ENCODE results near the gene MESP2. TPM values are rescaled to one million over a fixed set of nuclear protein-coding genes. Genes with fewer than 3 reads are reported as not detected.

The MESP2 gene
- total and polyA plus RNA-seq, 9 donors, result 0.19 TPM; not detected in 8

DNA sequence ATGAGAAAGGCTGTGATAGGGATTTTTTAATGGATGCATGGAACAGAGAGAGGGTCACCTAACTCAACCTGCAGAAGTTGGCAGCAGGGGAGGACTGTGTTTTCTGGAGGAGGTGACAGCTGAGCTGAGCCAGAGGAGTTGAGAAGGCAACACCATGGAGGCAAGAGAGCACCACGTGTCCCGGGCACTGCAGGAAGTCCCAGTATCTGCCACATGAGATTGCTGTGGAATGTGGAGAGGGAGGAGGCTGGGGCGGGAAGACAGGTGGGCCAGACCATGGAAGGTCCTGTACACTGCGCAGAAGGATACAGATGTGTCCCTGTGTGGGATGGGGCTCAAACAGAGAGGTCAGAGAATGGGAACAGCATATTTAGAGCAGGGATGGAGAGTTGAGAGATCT is 40.4 kb upstream of the MESP2 start:
- Histone ChIP-seq H3K36me3 (no peaks in the 10 kb centered on the region), H3K27ac (no peak overlapping the region), H3K27me3 (no peaks in the 10 kb centered on the region), H3K9me3 (no peaks in the 10 kb centered on the region), H3K4me1 (ENCODE audit: insufficient read depth) (peaks cover 7% of the 10 kb centered on the region), H3K4me3 (no peak overlapping the region)
- DNase-seq, result no peak
- WGBS, 3 donors, result 52 to 64% (median 62%) methylated on average over 4 of the region's 4 CpGs
- TF ChIP-seq, protein P1, sequence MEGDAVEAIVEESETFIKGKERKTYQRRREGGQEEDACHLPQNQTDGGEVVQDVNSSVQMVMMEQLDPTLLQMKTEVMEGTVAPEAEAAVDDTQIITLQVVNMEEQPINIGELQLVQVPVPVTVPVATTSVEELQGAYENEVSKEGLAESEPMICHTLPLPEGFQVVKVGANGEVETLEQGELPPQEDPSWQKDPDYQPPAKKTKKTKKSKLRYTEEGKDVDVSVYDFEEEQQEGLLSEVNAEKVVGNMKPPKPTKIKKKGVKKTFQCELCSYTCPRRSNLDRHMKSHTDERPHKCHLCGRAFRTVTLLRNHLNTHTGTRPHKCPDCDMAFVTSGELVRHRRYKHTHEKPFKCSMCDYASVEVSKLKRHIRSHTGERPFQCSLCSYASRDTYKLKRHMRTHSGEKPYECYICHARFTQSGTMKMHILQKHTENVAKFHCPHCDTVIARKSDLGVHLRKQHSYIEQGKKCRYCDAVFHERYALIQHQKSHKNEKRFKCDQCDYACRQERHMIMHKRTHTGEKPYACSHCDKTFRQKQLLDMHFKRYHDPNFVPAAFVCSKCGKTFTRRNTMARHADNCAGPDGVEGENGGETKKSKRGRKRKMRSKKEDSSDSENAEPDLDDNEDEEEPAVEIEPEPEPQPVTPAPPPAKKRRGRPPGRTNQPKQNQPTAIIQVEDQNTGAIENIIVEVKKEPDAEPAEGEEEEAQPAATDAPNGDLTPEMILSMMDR (IDR thresholded peaks at IDR 0.05), result no peak
- TF ChIP-seq EP300 (IDR thresholded peaks at IDR 0.05), result no peak
- no peak for TF ChIP-seq POLR2A (IDR thresholded peaks at IDR 0.05)
- intact Hi-C loops (cut with DNase I), result no loop called here

DNA sequence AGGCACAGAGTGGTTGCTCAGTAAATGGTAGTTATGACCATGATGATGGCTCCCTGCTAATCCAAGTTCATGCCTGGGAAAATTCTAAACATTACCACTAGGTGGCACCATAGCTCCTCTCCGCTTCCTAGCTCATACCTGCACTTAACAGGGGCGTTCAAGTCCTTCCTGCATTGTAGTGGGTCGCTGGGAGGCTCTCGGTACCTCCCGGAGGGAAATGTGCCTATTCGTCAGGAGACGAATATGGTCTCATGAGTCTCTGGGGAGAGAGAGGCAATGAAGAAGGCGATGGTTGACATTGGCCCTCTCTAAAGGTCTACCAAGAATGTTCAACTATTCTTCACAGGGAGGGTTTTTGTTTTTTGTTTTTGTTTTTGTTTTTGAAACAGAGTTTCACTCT is 36.0 kb upstream of the MESP2 start:
- 2 to 4% (median 2%) methylated on average over 8 of the region's 8 CpGs for WGBS, 3 donors
- H3K27ac ChIP-seq, result no peak overlapping the region

DNA sequence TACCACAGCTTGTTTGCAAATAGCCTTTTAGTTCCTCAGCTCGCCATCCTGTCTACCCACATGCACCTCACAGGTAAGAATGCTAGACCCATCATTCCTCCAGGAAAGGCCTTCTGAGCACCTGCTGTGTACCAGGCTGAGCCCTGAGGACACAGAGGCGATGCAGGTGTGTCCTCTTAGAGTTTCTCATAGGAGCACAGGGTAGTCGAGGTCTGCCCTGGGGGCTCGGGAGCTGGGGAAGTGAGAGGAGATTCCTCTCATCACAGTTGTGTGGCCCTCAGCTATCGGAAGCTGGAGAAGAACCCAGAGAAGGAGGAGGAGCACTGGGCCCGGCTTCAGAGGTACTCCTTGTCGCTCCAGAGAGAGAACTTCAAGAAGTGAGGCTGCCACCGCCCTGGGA is 33.1 kb upstream of the MESP2 start:
- H3K27ac ChIP-seq, result no peak overlapping the region
- H3K4me3 ChIP-seq, result no peak overlapping the region
- 82 to 88% (median 83%) methylated on average over 8 of the region's 8 CpGs for WGBS, 3 donors
- intact Hi-C loops (cut with DNase I), result loop anchor here in 2 of 4 donors (10.0 kb wide), 2 partner anchors 98 to 332 kb away; no protein-coding TSS in a partner anchor
- H3K9me3 ChIP-seq, result no peaks in the 10 kb centered on the region
- no peaks in the 10 kb centered on the region for H3K27me3 ChIP-seq
- H3K36me3 ChIP-seq, result no peaks in the 10 kb centered on the region
- H3K4me1 ChIP-seq (ENCODE audit: insufficient read depth), result no peaks in the 10 kb centered on the region
- TF ChIP-seq EP300 (IDR thresholded peaks at IDR 0.05) (no peak), POLR2A (IDR thresholded peaks at IDR 0.05) (no peak)
- TF ChIP-seq, protein P1 (IDR thresholded peaks at IDR 0.05), result no peak
- no peak for DNase-seq

More for the DNA sequence above, 36.0 kb upstream of the MESP2 start:
- Histone ChIP-seq H3K4me1 (ENCODE audit: insufficient read depth) (no peaks in the 10 kb centered on the region), H3K9me3 (no peaks in the 10 kb centered on the region), H3K27me3 (no peaks in the 10 kb centered on the region), H3K36me3 (no peaks in the 10 kb centered on the region), H3K4me3 (no peak overlapping the region)
- intact Hi-C loops (cut with DNase I), result loop anchor here in 2 of 4 donors (10.0 kb wide), 2 partner anchors 95 to 335 kb away; no protein-coding TSS in a partner anchor
- peak in 3 of 5 donors; percentile 37 to 62 (median 50) for DNase-seq
- no peak for TF ChIP-seq EP300 (IDR thresholded peaks at IDR 0.05)
- TF ChIP-seq, protein P1 (IDR thresholded peaks at IDR 0.05), result peak; percentile 83 to 85 (median 84)
- no peak for TF ChIP-seq POLR2A (IDR thresholded peaks at IDR 0.05)

DNA sequence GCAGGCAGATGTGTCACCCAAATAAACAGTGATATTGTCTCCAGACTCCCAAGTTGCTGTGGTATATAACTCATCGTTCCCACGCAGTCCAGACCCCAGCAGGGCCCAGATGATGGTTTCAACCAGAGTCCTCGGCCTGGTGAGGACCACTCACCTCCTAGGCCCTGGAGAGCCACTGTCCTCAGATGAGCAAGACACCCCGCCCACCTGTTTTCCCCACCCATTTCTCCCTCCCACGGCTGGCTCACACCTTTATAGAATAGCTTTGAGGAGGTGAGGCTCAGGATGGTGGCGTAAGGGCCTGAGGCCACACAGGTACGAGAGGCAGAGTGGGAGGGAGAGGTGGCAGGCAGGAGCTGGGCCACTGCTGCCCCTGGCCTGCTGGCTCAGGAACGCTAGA is 32.5 kb upstream of the MESP2 start:
- no peak for DNase-seq
- H3K4me1 ChIP-seq (ENCODE audit: insufficient read depth), result no peaks in the 10 kb centered on the region
- intact Hi-C loops (cut with DNase I), result loop anchor here in 2 of 4 donors (10.0 kb wide), 2 partner anchors 99 to 331 kb away; no protein-coding TSS in a partner anchor
- 78 to 86% (median 84%) methylated on average over 8 of the region's 8 CpGs for WGBS, 3 donors
- TF ChIP-seq, protein P1 (IDR thresholded peaks at IDR 0.05), result no peak
- TF ChIP-seq POLR2A (IDR thresholded peaks at IDR 0.05), result no peak
- no peak for TF ChIP-seq EP300 (IDR thresholded peaks at IDR 0.05)
- no peak overlapping the region for H3K27ac ChIP-seq
- H3K27me3 ChIP-seq, result no peaks in the 10 kb centered on the region
- H3K4me3 ChIP-seq, result no peak overlapping the region
- no peaks in the 10 kb centered on the region for H3K36me3 ChIP-seq
- no peaks in the 10 kb centered on the region for H3K9me3 ChIP-seq

All from ovary (tissue), 9 donors.